Fibroblast of villous mesenchyme (primary cell): ENCODE measurements around the gene PDIA5. TPM values are rescaled to one million over a fixed set of nuclear protein-coding genes. Genes with fewer than 3 reads are reported as not detected.

Experiments used
- DNase-seq: peaks from one replicate; pipeline ENCODE4 v3.0.0-alpha.2; 2010; ENCODE audit warnings: low read depth
- H3K4me3 ChIP-seq: 2 replicates; pipeline ENCODE4 v1.5.1; 2011; ENCODE audit warnings: low read depth, mild to moderate bottlenecking, low read length
- CTCF ChIP-seq: IDR thresholded peaks from 2 replicates; pipeline ENCODE4 v1.5.1; 2012; ENCODE audit warnings: low read depth, mild to moderate bottlenecking, low read length; ENCODE audit not compliant: insufficient read depth
- total RNA-seq: library from RNA; depleted of rRNA; stranded (reverse); fragments of >200 nt; gene quantifications from 2 replicates; pipeline ENCODE4 v1.2.3, GENCODE V29; 2012

PDIA5 gene
- total RNA-seq, 1 donor, result 43.6 TPM

- no peak for DNase-seq
- TF ChIP-seq CTCF, result no peak
Measured at GRCh38 chr3:123083383-123084124, 16.7 kb downstream of the PDIA5 start.

GRCh38 chr3:123084192-123084591 lies 17.4 kb downstream of the PDIA5 start:
- no peak for TF ChIP-seq CTCF
- peak; percentile 36 for DNase-seq
- H3K4me3 ChIP-seq, result no peak overlapping the region

More at GRCh38 chr3:123083383-123084124, 16.7 kb downstream of the PDIA5 start:
- H3K4me3 ChIP-seq, result no peak overlapping the region

- no peak for TF ChIP-seq CTCF
- DNase-seq, result peak; percentile 90
- peak overlapping the region; percentile 26 for H3K4me3 ChIP-seq
Measured at GRCh38 chr3:123084738-123085237, 18.0 kb downstream of the PDIA5 start.

GRCh38 chr3:123085293-123085931 lies 18.6 kb downstream of the PDIA5 start:
- H3K4me3 ChIP-seq, result peak overlapping the region; percentile 19
- DNase-seq, result peak; percentile 87
- peak; percentile 28 for TF ChIP-seq CTCF

- no peak for DNase-seq
- TF ChIP-seq CTCF, result no peak
Measured at GRCh38 chr3:123085932-123086627, 19.3 kb downstream of the PDIA5 start.

GRCh38 chr3:123088387-123088786 lies 21.6 kb downstream of the PDIA5 start:
- TF ChIP-seq CTCF, result no peak

More at GRCh38 chr3:123085932-123086627, 19.3 kb downstream of the PDIA5 start:
- peak overlapping the region; percentile 19 for H3K4me3 ChIP-seq

More at GRCh38 chr3:123088387-123088786, 21.6 kb downstream of the PDIA5 start:
- no peak overlapping the region for H3K4me3 ChIP-seq
- DNase-seq, result no peak
